DOHH2 (cell line): ENCODE data around the gene ETV6.

Experiments used
- CTCF ChIP-seq: fragments of 200-600 bp; sonication (generic); IDR thresholded peaks from one replicate; pipeline ENCODE4 v1.5.1; 2014; ENCODE audit warnings: antibody characterized with exemption, mild to moderate bottlenecking, low read depth, low read length; ENCODE audit not compliant: poor library complexity, severe bottlenecking
- EZH2phosphoT487 ChIP-seq: fragments of 200-600 bp; sonication (generic); IDR thresholded peaks from 2 replicates; pipeline ENCODE4 v1.6.1; 2017; ENCODE audit warnings: borderline replicate concordance, mild to moderate bottlenecking, antibody characterized with exemption, low read length, moderate library complexity, mixed read lengths

- no peak for TF ChIP-seq CTCF
- no peak for TF ChIP-seq EZH2phosphoT487
These were observed 42.0 kb upstream of the ETV6 start for GRCh38 chr12:11607313-11608081.
